A549 (cell line): ENCODE results near the gene TMEM175.

ENCODE experiments used
- BHLHE40 ChIP-seq: IDR thresholded peaks from 2 replicates; pipeline ENCODE4 v1.6.1; 2012; ENCODE audit warnings: low read depth, low read length, inconsistent platforms
- HDAC2 ChIP-seq: fragments of 200-600 bp; sonication (generic); IDR thresholded peaks from 2 replicates; pipeline ENCODE4 v1.6.1; 2016
- JUNB ChIP-seq: fragments of >200 bp; sonication (Bioruptor Twin); formaldehyde crosslinking; IDR thresholded peaks from 2 replicates; pipeline ENCODE4 v1.6.1; 2016
- POLR2A ChIP-seq: IDR thresholded peaks from 2 replicates; pipeline ENCODE4 v1.6.1; 2012; ENCODE audit warnings: mild to moderate bottlenecking, low read length
- RAD21 ChIP-seq, 2 experiments: fragments of >200 bp in 1 of 2; sonication (Bioruptor Twin) in 1 of 2; formaldehyde crosslinking in 1 of 2; IDR thresholded peaks in 1 of 2; conservative IDR thresholded peaks in 1 of 2; 2 replicates in 1 of 2; 3 replicates in 1 of 2; pipeline ENCODE4 v1.6.1; 2012 to 2018; ENCODE audit warnings: inconsistent platforms in 1 of 2
- SMC3 ChIP-seq: fragments of >200 bp; sonication (Bioruptor Twin); formaldehyde crosslinking; IDR thresholded peaks from 3 replicates; pipeline ENCODE4 v1.6.1; 2018; ENCODE audit warnings: inconsistent platforms
- ZFP36 ChIP-seq: fragments of 450-650 bp; IDR thresholded peaks from 2 replicates; pipeline ENCODE4 v1.6.1; 2014; ENCODE audit warnings: borderline replicate concordance; ENCODE audit not compliant: partially characterized antibody
- TF ChIP-seq, protein P1 (sequence below): IDR thresholded peaks from 2 replicates; pipeline ENCODE4 v1.6.1; 2012; ENCODE audit warnings: low read depth, borderline replicate concordance
- TF ChIP-seq, protein P2 (sequence below): fragments of >200 bp; sonication (Bioruptor Twin); formaldehyde crosslinking; IDR thresholded peaks from 3 replicates; pipeline ENCODE4 v1.5.1; 2016
- TF ChIP-seq, protein P3 (sequence below): fragments of 150-350 bp; IDR thresholded peaks from 2 replicates; pipeline ENCODE4 v1.6.1; 2014; ENCODE audit warnings: low read depth, mild to moderate bottlenecking, low read length
- TF ChIP-seq, protein P4 (sequence below): IDR thresholded peaks from 2 replicates; pipeline ENCODE4 v1.6.1; 2012
- TF ChIP-seq, protein P5 (sequence below): fragments of 250-450 bp; sonication (Bioruptor Pico); IDR thresholded peaks from 2 replicates; pipeline ENCODE4 v1.5.0; 2021; ENCODE audit warnings: mild to moderate bottlenecking, moderate library complexity, borderline replicate concordance

DNA sequence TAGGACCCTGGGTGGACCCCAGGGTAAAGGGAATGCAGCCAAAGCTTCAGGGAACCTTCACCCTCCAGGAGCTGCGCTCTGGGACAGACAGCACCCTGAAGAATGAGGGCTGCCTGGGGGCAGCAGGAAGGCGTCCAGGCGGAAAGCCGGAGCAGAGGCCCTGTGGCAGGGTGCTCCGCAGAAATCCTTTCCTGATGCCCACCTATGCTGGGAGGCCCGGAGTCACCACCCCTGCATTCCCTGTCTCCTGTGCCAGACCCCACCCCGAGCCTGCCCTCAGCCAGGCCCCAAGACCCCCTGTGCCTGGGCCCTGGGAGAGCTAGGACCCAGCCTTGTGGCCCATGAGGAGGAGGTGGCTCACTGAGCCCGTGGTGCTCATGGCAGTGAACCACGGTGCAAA, 42.4 kb downstream of the TMEM175 start:
- no peak for TF ChIP-seq SMC3
- TF ChIP-seq, protein P1, sequence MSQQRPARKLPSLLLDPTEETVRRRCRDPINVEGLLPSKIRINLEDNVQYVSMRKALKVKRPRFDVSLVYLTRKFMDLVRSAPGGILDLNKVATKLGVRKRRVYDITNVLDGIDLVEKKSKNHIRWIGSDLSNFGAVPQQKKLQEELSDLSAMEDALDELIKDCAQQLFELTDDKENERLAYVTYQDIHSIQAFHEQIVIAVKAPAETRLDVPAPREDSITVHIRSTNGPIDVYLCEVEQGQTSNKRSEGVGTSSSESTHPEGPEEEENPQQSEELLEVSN: no peak
- TF ChIP-seq, protein P2, sequence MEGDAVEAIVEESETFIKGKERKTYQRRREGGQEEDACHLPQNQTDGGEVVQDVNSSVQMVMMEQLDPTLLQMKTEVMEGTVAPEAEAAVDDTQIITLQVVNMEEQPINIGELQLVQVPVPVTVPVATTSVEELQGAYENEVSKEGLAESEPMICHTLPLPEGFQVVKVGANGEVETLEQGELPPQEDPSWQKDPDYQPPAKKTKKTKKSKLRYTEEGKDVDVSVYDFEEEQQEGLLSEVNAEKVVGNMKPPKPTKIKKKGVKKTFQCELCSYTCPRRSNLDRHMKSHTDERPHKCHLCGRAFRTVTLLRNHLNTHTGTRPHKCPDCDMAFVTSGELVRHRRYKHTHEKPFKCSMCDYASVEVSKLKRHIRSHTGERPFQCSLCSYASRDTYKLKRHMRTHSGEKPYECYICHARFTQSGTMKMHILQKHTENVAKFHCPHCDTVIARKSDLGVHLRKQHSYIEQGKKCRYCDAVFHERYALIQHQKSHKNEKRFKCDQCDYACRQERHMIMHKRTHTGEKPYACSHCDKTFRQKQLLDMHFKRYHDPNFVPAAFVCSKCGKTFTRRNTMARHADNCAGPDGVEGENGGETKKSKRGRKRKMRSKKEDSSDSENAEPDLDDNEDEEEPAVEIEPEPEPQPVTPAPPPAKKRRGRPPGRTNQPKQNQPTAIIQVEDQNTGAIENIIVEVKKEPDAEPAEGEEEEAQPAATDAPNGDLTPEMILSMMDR: no peak
- TF ChIP-seq POLR2A: no peak
- TF ChIP-seq ZFP36: no peak
- TF ChIP-seq, protein P3, sequence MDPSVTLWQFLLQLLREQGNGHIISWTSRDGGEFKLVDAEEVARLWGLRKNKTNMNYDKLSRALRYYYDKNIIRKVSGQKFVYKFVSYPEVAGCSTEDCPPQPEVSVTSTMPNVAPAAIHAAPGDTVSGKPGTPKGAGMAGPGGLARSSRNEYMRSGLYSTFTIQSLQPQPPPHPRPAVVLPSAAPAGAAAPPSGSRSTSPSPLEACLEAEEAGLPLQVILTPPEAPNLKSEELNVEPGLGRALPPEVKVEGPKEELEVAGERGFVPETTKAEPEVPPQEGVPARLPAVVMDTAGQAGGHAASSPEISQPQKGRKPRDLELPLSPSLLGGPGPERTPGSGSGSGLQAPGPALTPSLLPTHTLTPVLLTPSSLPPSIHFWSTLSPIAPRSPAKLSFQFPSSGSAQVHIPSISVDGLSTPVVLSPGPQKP: no peak
- TF ChIP-seq BHLHE40: no peak
- TF ChIP-seq, protein P4, sequence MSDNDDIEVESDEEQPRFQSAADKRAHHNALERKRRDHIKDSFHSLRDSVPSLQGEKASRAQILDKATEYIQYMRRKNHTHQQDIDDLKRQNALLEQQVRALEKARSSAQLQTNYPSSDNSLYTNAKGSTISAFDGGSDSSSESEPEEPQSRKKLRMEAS: no peak
- TF ChIP-seq, protein P5, sequence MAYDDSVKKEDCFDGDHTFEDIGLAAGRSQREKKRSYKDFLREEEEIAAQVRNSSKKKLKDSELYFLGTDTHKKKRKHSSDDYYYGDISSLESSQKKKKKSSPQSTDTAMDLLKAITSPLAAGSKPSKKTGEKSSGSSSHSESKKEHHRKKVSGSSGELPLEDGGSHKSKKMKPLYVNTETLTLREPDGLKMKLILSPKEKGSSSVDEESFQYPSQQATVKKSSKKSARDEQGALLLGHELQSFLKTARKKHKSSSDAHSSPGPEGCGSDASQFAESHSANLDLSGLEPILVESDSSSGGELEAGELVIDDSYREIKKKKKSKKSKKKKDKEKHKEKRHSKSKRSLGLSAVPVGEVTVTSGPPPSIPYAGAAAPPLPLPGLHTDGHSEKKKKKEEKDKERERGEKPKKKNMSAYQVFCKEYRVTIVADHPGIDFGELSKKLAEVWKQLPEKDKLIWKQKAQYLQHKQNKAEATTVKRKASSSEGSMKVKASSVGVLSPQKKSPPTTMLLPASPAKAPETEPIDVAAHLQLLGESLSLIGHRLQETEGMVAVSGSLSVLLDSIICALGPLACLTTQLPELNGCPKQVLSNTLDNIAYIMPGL (CRISPR knock-in tag): no peak
- TF ChIP-seq RAD21 (conservative IDR thresholded peaks at IDR 0.05 in 1 of 2, IDR thresholded peaks at IDR 0.05 in 1 of 2): no peak
- no peak for TF ChIP-seq JUNB
- no peak for TF ChIP-seq HDAC2
